Measurements from ENCODE around the gene TUBB6. TPM values are rescaled to one million over a fixed set of nuclear protein-coding genes. Genes with fewer than 3 reads are reported as not detected.

Gene TUBB6
- total and polyA plus RNA-seq, 2 donors, result 310 to 441 TPM

- 70% methylated on average over 9 of the region's 9 CpGs for WGBS
- no peaks in the 10 kb centered on the region for H3K4me1 ChIP-seq (ENCODE audit: insufficient read depth)
- H3K36me3 ChIP-seq (ENCODE audit: insufficient read depth), result no peaks in the 10 kb centered on the region
- DNase-seq (ENCODE audit: extremely low spot score), result no peak
- no peak overlapping the region for H3K4me3 ChIP-seq (ENCODE audit: low read depth, low read length)
- no peak overlapping the region for H3K27ac ChIP-seq (ENCODE audit: low read depth)
Observed at GRCh38 chr18:12282442-12283039, 25.5 kb upstream of the TUBB6 start.

GRCh38 chr18:12283256-12283655 is 24.8 kb upstream of the TUBB6 start:
- Histone ChIP-seq H3K27ac (ENCODE audit: low read depth) (no peak overlapping the region), H3K4me1 (ENCODE audit: insufficient read depth) (no peaks in the 10 kb centered on the region), H3K4me3 (ENCODE audit: low read depth, low read length) (no peak overlapping the region), H3K36me3 (ENCODE audit: insufficient read depth) (no peaks in the 10 kb centered on the region)
- no peak for DNase-seq (ENCODE audit: extremely low spot score)
- 69% methylated on average over 6 of the region's 6 CpGs for WGBS

- H3K4me3 ChIP-seq (ENCODE audit: low read depth, low read length), result no peak overlapping the region
- H3K4me1 ChIP-seq (ENCODE audit: insufficient read depth), result no peaks in the 10 kb centered on the region
- no peak for DNase-seq (ENCODE audit: extremely low spot score)
- WGBS, result 64% methylated on average over 1 of the region's 1 CpG
- no peaks in the 10 kb centered on the region for H3K36me3 ChIP-seq (ENCODE audit: insufficient read depth)
- no peak overlapping the region for H3K27ac ChIP-seq (ENCODE audit: low read depth)
Observed at GRCh38 chr18:12283666-12284065, 24.4 kb upstream of the TUBB6 start.

GRCh38 chr18:12287131-12287681 is 20.8 kb upstream of the TUBB6 start:
- no peak for DNase-seq (ENCODE audit: extremely low spot score)
- 38% methylated on average over 37 of the region's 37 CpGs for WGBS
- no peak overlapping the region for H3K4me3 ChIP-seq (ENCODE audit: low read depth, low read length)
- H3K27ac ChIP-seq (ENCODE audit: low read depth), result no peak overlapping the region
- no peaks in the 10 kb centered on the region for H3K4me1 ChIP-seq (ENCODE audit: insufficient read depth)
- H3K36me3 ChIP-seq (ENCODE audit: insufficient read depth), result no peaks in the 10 kb centered on the region

- peak overlapping the region; percentile 24 for H3K4me3 ChIP-seq (ENCODE audit: low read depth, low read length)
- peak overlapping the region; percentile 55 for H3K27ac ChIP-seq (ENCODE audit: low read depth)
- DNase-seq (ENCODE audit: extremely low spot score), result no peak
- 2% methylated on average over 41 of the region's 41 CpGs for WGBS
- H3K36me3 ChIP-seq (ENCODE audit: insufficient read depth), result no peaks in the 10 kb centered on the region
- H3K4me1 ChIP-seq (ENCODE audit: insufficient read depth), result no peaks in the 10 kb centered on the region
Observed at GRCh38 chr18:12287684-12288402, 20.2 kb upstream of the TUBB6 start.

- Histone ChIP-seq H3K36me3 (ENCODE audit: insufficient read depth) (no peaks in the 10 kb centered on the region), H3K27ac (ENCODE audit: low read depth) (no peak overlapping the region), H3K4me3 (ENCODE audit: low read depth, low read length) (no peak overlapping the region), H3K4me1 (ENCODE audit: insufficient read depth) (no peaks in the 10 kb centered on the region)
- no peak for DNase-seq (ENCODE audit: extremely low spot score)
- 11% methylated on average over 10 of the region's 10 CpGs for WGBS
Observed at GRCh38 chr18:12288403-12288755, 19.7 kb upstream of the TUBB6 start.

- WGBS, result 96% methylated on average over 2 of the region's 2 CpGs
- Histone ChIP-seq H3K4me3 (ENCODE audit: low read depth, low read length) (no peak overlapping the region), H3K36me3 (ENCODE audit: insufficient read depth) (no peaks in the 10 kb centered on the region), H3K27ac (ENCODE audit: low read depth) (no peak overlapping the region), H3K4me1 (ENCODE audit: insufficient read depth) (no peaks in the 10 kb centered on the region)
- no peak for DNase-seq (ENCODE audit: extremely low spot score)
Observed at GRCh38 chr18:12290086-12290485, 18.0 kb upstream of the TUBB6 start.

- Histone ChIP-seq H3K27ac (ENCODE audit: low read depth) (no peak overlapping the region), H3K4me3 (ENCODE audit: low read depth, low read length) (no peak overlapping the region), H3K4me1 (ENCODE audit: insufficient read depth) (no peaks in the 10 kb centered on the region), H3K36me3 (ENCODE audit: insufficient read depth) (no peaks in the 10 kb centered on the region)
- no peak for DNase-seq (ENCODE audit: extremely low spot score)
- 88% methylated on average over 6 of the region's 6 CpGs for WGBS
Observed at GRCh38 chr18:12291161-12291560, 16.9 kb upstream of the TUBB6 start.

- no peak for DNase-seq (ENCODE audit: extremely low spot score)
- H3K36me3 ChIP-seq (ENCODE audit: insufficient read depth), result no peaks in the 10 kb centered on the region
- no peak overlapping the region for H3K27ac ChIP-seq (ENCODE audit: low read depth)
- no peaks in the 10 kb centered on the region for H3K4me1 ChIP-seq (ENCODE audit: insufficient read depth)
- WGBS, result 89% methylated on average over 14 of the region's 14 CpGs
- no peak overlapping the region for H3K4me3 ChIP-seq (ENCODE audit: low read depth, low read length)
Observed at GRCh38 chr18:12291690-12292089, 16.4 kb upstream of the TUBB6 start.

GRCh38 chr18:12293831-12294230 is 14.2 kb upstream of the TUBB6 start:
- WGBS, result 83% methylated on average over 11 of the region's 11 CpGs
- H3K36me3 ChIP-seq (ENCODE audit: insufficient read depth), result no peaks in the 10 kb centered on the region
- no peak overlapping the region for H3K27ac ChIP-seq (ENCODE audit: low read depth)
- DNase-seq (ENCODE audit: extremely low spot score), result no peak
- H3K4me1 ChIP-seq (ENCODE audit: insufficient read depth), result no peaks in the 10 kb centered on the region
- H3K4me3 ChIP-seq (ENCODE audit: low read depth, low read length), result no peak overlapping the region

- DNase-seq (ENCODE audit: extremely low spot score), result no peak
- Histone ChIP-seq H3K4me3 (ENCODE audit: low read depth, low read length) (no peak overlapping the region), H3K4me1 (ENCODE audit: insufficient read depth) (no peaks in the 10 kb centered on the region), H3K36me3 (ENCODE audit: insufficient read depth) (no peaks in the 10 kb centered on the region), H3K27ac (ENCODE audit: low read depth) (no peak overlapping the region)
- 91% methylated on average over 18 of the region's 18 CpGs for WGBS
Observed at GRCh38 chr18:12295389-12296086, 12.5 kb upstream of the TUBB6 start.

GRCh38 chr18:12296087-12296403 is 12.0 kb upstream of the TUBB6 start:
- no peak for DNase-seq (ENCODE audit: extremely low spot score)
- Histone ChIP-seq H3K36me3 (ENCODE audit: insufficient read depth) (no peaks in the 10 kb centered on the region), H3K4me1 (ENCODE audit: insufficient read depth) (no peaks in the 10 kb centered on the region), H3K4me3 (ENCODE audit: low read depth, low read length) (no peak overlapping the region), H3K27ac (ENCODE audit: low read depth) (no peak overlapping the region)
- 96% methylated on average over 3 of the region's 3 CpGs for WGBS

GRCh38 chr18:12296457-12296856 is 11.6 kb upstream of the TUBB6 start:
- H3K27ac ChIP-seq (ENCODE audit: low read depth), result no peak overlapping the region
- H3K36me3 ChIP-seq (ENCODE audit: insufficient read depth), result no peaks in the 10 kb centered on the region
- WGBS, result 80% methylated on average over 1 of the region's 1 CpG
- no peak for DNase-seq (ENCODE audit: extremely low spot score)
- H3K4me3 ChIP-seq (ENCODE audit: low read depth, low read length), result no peak overlapping the region
- H3K4me1 ChIP-seq (ENCODE audit: insufficient read depth), result no peaks in the 10 kb centered on the region

GRCh38 chr18:12299862-12300261 is 8.2 kb upstream of the TUBB6 start:
- no peak for DNase-seq (ENCODE audit: extremely low spot score)

More at GRCh38 chr18:12299862-12300261, 8.2 kb upstream of the TUBB6 start:
- no peaks in the 10 kb centered on the region for H3K4me1 ChIP-seq (ENCODE audit: insufficient read depth)
- no peaks in the 10 kb centered on the region for H3K36me3 ChIP-seq (ENCODE audit: insufficient read depth)
- H3K4me3 ChIP-seq (ENCODE audit: low read depth, low read length), result no peak overlapping the region
- WGBS, result 89% methylated on average over 2 of the region's 2 CpGs
- H3K27ac ChIP-seq (ENCODE audit: low read depth), result no peak overlapping the region
